ENCODE measurements around the gene ZNF625.

ZNF625 gene

DNA sequence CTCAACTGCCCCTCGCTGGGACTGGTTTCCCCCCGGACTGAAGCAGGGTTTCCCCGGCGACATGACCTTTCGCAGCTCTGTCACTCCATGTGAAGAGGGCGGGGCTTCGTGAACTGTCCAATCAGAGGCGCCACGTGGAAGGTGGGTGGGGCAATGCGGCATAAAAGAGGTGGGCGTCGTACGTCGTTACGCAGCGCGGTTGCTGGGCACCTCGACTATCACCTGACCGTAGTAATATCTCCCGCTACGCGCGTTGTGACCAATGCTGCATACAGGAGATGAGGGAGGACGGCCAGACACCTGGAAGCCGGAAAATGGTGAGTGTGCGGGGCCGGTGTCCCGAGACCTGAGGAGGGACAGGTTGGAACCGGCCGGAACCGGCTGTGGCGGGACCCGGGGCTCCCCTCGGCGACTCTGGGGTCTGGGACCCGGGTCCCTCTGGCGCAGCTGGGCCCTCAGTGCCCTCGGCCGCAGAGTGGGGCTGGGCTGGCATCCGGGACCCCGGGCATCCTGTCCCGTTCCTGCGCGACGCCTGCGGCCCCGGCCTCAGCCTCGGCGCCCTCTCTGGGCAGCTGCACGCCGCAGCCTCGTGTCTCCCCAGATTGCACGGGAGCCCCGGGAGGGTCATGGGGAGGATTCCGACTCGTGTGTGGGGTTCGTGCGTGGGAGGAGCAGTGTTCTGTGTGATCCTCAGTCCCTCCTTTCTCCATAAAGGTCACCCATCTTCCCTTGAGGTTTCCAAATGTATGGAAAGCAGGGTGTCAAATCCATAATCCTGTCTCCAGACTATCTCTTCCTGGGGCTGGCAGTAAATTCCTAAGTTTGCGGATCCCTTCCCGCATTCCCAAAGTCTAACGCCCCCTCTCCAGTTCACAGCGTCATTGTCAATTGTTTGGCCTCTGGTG lies 38.5 kb upstream of the ZNF625 start:
- DNase-seq (ENCODE audit: low read depth), result no peak
- TF ChIP-seq POLR2A (IDR thresholded peaks at IDR 0.05; ENCODE audit: extremely low read depth, insufficient read length) (no peak), MYC (IDR thresholded peaks at IDR 0.05; ENCODE audit: low read depth, low read length) (no peak)
- TF ChIP-seq, protein P1, sequence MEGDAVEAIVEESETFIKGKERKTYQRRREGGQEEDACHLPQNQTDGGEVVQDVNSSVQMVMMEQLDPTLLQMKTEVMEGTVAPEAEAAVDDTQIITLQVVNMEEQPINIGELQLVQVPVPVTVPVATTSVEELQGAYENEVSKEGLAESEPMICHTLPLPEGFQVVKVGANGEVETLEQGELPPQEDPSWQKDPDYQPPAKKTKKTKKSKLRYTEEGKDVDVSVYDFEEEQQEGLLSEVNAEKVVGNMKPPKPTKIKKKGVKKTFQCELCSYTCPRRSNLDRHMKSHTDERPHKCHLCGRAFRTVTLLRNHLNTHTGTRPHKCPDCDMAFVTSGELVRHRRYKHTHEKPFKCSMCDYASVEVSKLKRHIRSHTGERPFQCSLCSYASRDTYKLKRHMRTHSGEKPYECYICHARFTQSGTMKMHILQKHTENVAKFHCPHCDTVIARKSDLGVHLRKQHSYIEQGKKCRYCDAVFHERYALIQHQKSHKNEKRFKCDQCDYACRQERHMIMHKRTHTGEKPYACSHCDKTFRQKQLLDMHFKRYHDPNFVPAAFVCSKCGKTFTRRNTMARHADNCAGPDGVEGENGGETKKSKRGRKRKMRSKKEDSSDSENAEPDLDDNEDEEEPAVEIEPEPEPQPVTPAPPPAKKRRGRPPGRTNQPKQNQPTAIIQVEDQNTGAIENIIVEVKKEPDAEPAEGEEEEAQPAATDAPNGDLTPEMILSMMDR (IDR thresholded peaks at IDR 0.05; ENCODE audit: low read depth, low read length), result no peak
- TF ChIP-seq, protein P2, sequence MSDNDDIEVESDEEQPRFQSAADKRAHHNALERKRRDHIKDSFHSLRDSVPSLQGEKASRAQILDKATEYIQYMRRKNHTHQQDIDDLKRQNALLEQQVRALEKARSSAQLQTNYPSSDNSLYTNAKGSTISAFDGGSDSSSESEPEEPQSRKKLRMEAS (IDR thresholded peaks at IDR 0.05; ENCODE audit: low read depth, low read length), result no peak

DNA sequence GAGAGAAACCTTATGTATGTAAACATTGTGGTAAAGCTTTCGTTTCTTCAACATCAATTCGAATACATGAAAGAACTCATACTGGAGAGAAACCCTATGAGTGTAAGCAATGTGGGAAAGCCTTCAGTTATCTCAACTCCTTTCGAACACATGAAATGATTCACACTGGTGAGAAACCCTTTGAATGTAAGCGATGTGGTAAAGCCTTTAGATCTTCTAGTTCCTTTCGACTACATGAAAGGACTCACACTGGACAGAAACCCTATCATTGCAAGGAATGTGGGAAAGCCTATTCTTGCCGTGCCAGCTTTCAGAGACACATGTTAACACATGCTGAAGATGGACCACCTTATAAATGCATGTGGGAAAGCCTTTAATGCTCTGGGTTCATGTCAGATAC lies 31.1 kb upstream of the ZNF625 start:
- TF ChIP-seq, protein P1 (IDR thresholded peaks at IDR 0.05; ENCODE audit: low read depth, low read length), result no peak
- TF ChIP-seq POLR2A (IDR thresholded peaks at IDR 0.05; ENCODE audit: extremely low read depth, insufficient read length), result no peak
- TF ChIP-seq MYC (IDR thresholded peaks at IDR 0.05; ENCODE audit: low read depth, low read length), result no peak
- TF ChIP-seq, protein P2 (IDR thresholded peaks at IDR 0.05; ENCODE audit: low read depth, low read length), result no peak
- no peak overlapping the region for H3K4me3 ChIP-seq (ENCODE audit: low read depth, low read length)
- no peak for DNase-seq (ENCODE audit: low read depth)

More for the DNA sequence above, 38.5 kb upstream of the ZNF625 start:
- no peak overlapping the region for H3K4me3 ChIP-seq (ENCODE audit: low read depth, low read length)

DNA sequence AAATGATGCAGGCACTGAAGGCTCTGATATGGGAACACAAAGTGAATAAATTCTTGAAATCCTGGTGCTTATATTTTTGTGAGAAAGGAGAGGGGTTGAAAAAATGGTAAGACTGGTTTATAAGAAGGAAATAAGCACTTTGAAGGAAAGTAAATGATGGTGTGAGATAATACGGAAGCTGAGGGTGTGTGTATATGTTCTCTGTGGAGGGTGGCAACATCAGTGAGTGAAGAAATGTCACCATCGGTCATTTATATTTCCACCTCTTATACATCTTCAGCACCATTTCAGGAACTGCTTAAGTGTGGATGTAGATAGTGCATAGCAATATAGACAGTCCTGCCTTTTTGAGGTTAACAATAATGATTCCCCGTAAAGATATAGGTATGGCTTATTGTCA lies 23.8 kb upstream of the ZNF625 start:
- no peak for DNase-seq (ENCODE audit: low read depth)
- TF ChIP-seq, protein P2 (IDR thresholded peaks at IDR 0.05; ENCODE audit: low read depth, low read length), result no peak
- no peak for TF ChIP-seq POLR2A (IDR thresholded peaks at IDR 0.05; ENCODE audit: extremely low read depth, insufficient read length)

DNA sequence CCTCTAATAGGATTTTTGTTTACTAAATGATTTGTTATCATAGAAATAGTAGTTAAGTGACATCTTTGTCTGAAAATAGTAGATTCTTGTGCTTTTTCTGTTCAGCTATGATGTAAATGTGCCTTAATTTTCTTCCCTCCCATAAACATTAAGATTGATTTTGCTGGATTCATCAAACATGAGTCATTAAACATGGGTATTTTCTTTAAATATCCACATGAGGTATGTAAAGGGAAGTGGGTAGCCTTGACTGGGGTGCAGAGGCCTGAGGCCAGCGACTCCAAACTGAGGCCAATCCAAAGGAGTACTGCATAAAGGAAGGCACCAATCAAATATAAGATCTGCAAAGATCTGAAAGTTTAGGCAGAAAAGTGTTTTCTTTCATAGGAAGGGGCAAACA lies 10.1 kb upstream of the ZNF625 start:
- H3K4me3 ChIP-seq (ENCODE audit: low read depth, low read length), result no peak overlapping the region
- TF ChIP-seq POLR2A (IDR thresholded peaks at IDR 0.05; ENCODE audit: extremely low read depth, insufficient read length) (no peak), MYC (IDR thresholded peaks at IDR 0.05; ENCODE audit: low read depth, low read length) (no peak)
- TF ChIP-seq, protein P1 (IDR thresholded peaks at IDR 0.05; ENCODE audit: low read depth, low read length), result no peak
- TF ChIP-seq, protein P2 (IDR thresholded peaks at IDR 0.05; ENCODE audit: low read depth, low read length), result no peak
- DNase-seq (ENCODE audit: low read depth), result no peak

More for the DNA sequence above, 23.8 kb upstream of the ZNF625 start:
- no peak overlapping the region for H3K4me3 ChIP-seq (ENCODE audit: low read depth, low read length)

DNA sequence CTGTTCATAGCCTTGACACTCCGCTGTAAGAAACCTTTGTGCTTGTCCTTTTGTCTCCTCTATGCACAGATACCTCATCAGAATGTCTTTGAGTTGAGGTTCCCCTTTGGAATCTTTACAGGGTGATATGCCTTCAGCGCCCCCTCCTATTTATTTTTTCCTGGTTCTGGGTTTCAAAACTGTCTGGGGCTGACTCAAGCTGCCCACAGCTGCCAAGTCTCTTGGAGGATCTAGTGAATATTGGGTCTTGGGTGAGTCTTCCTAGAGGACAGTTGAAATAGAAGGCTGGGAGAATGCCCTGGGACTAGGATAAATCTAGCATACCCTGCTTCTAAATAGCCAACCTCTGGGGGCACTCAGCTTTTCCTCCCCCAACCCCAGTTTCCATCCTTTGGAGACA lies 7.3 kb upstream of the ZNF625 start:
- DNase-seq (ENCODE audit: low read depth), result peak; percentile 18
- TF ChIP-seq MYC (IDR thresholded peaks at IDR 0.05; ENCODE audit: low read depth, low read length) (no peak), POLR2A (IDR thresholded peaks at IDR 0.05; ENCODE audit: extremely low read depth, insufficient read length) (no peak)
- TF ChIP-seq, protein P2 (IDR thresholded peaks at IDR 0.05; ENCODE audit: low read depth, low read length), result no peak
- TF ChIP-seq, protein P1 (IDR thresholded peaks at IDR 0.05; ENCODE audit: low read depth, low read length), result no peak
- H3K4me3 ChIP-seq (ENCODE audit: low read depth, low read length), result peak overlapping the region; percentile 97
